Measurements from ENCODE around the gene EEFSEC. TPM values are rescaled to one million over a fixed set of nuclear protein-coding genes. Genes with fewer than 3 reads are reported as not detected.

Gene EEFSEC
- total RNA-seq, 6 donors from 2014 or later = 14.9 to 38.8 (median 17.9) TPM

DNA sequence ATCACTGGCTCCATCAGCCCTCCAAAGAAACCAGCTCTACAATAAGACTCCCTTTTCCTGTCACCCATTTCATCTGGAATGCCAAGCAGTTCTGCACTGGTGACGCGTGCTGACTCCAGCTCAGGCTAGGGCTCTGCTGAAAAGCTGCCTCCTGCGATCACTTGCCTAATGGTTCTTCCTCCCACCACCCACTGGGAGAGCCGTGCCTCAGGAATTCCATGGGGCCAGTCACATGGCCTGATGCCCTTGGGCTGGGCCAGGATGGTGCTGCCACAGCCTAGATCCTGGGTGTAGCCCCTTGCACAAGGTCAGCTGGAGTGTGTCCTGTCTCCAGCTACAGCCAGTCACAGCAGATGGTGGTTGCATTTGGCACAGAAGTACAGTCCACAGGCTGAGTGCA is 214.5 kb downstream of the EEFSEC start:
- H3K4me1 ChIP-seq = peaks cover 7 to 15% (median 13%) of the 10 kb centered on the region in 4 donors
- peak overlapping the region in 1 of 4 donors; percentile 66 for H3K27ac ChIP-seq
- peaks cover 0 to 3% (median 0%) of the 10 kb centered on the region in 4 donors for H3K36me3 ChIP-seq
- TF ChIP-seq POLR2A (IDR thresholded peaks at IDR 0.05) (no peak), EP300 (IDR thresholded peaks at IDR 0.05) (no peak), POLR2AphosphoS5 (IDR thresholded peaks at IDR 0.05) (no peak)
- TF ChIP-seq, protein P1, sequence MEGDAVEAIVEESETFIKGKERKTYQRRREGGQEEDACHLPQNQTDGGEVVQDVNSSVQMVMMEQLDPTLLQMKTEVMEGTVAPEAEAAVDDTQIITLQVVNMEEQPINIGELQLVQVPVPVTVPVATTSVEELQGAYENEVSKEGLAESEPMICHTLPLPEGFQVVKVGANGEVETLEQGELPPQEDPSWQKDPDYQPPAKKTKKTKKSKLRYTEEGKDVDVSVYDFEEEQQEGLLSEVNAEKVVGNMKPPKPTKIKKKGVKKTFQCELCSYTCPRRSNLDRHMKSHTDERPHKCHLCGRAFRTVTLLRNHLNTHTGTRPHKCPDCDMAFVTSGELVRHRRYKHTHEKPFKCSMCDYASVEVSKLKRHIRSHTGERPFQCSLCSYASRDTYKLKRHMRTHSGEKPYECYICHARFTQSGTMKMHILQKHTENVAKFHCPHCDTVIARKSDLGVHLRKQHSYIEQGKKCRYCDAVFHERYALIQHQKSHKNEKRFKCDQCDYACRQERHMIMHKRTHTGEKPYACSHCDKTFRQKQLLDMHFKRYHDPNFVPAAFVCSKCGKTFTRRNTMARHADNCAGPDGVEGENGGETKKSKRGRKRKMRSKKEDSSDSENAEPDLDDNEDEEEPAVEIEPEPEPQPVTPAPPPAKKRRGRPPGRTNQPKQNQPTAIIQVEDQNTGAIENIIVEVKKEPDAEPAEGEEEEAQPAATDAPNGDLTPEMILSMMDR (IDR thresholded peaks at IDR 0.05) = no peak
- no peaks in the 10 kb centered on the region for H3K9me3 ChIP-seq
- H3K27me3 ChIP-seq = no peaks in the 10 kb centered on the region
- 40 to 85% methylated on average over 1 to 4 of the region's 4 CpGs for WGBS, 2 donors
- ATAC-seq (ENCODE audit: low FRiP score in 2 of 2) (no peak), DNase-seq (no peak)
- no peak overlapping the region for H3K4me3 ChIP-seq

DNA sequence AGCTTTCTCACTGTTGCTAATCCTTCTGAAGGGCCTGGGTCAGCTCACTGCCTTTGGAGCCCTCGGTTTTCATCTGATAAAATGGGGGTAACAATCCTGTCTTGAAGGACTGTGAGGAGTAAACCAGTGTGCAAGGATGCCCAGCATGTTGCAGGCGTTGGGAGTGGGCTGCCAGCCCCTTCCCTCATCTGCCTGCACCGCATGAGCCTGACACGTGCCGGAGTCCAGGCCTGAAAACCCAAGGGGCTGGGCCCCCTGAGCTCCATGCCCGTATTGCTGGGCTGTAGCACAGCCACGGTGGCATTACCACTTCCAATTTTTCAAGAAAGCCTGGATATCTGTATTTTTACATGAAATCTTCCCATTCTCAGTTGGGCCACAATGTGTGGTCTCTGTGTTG is 215.3 kb downstream of the EEFSEC start:
- ATAC-seq (ENCODE audit: low FRiP score in 2 of 2) (no peak), DNase-seq (no peak)
- TF ChIP-seq, protein P1 (IDR thresholded peaks at IDR 0.05) = no peak
- TF ChIP-seq POLR2A (IDR thresholded peaks at IDR 0.05) = no peak
- Histone ChIP-seq H3K27me3 (no peaks in the 10 kb centered on the region), H3K36me3 (peaks cover 0 to 3% (median 0%) of the 10 kb centered on the region in 4 donors), H3K4me3 (no peak overlapping the region), H3K27ac (peak overlapping the region in 3 of 4 donors; percentile 3 to 66 (median 5)), H3K9me3 (no peaks in the 10 kb centered on the region), H3K4me1 (peaks cover 7 to 15% (median 13%) of the 10 kb centered on the region in 4 donors)
- WGBS, 2 donors = 86 to 98% methylated on average over 7 of the region's 7 CpGs

DNA sequence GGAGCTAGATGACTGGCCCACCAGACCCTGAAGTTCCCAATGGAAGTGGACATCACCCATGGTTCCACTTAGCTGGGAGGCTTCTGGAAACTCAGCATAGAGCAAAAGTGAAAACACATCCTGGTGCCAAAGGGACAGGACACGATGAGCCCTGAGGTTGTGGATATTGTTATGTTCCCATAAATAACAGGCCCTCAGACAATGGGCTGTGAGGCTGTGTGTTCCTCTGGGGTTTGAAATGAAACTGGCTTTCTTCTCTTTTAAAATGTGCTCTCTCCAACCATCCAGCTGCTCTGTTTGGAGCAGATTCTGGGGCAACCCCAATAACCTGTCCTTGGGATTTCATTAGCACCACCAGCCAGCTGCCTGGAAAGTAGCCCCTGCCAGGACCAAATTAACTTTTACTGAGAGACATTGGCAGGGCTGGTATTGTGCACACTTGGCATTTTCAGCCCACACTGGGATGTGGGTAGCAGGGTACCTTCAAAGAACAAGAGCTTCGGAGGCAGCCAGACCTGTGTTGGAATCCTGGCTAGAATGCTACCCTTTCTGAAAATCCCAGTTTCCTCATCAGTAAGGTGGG is 215.9 kb downstream of the EEFSEC start:
- H3K4me1 ChIP-seq = peaks cover 7 to 15% (median 13%) of the 10 kb centered on the region in 4 donors
- H3K9me3 ChIP-seq = no peaks in the 10 kb centered on the region
- DNase-seq = no peak
- no peak for ATAC-seq (ENCODE audit: low FRiP score in 2 of 2)
- WGBS, 2 donors = 50 to 68% methylated on average over 2 of the region's 2 CpGs
- H3K4me3 ChIP-seq = no peak overlapping the region
- H3K27me3 ChIP-seq = no peaks in the 10 kb centered on the region
- peak overlapping the region in 3 of 4 donors; percentile 5 to 66 (median 27) for H3K27ac ChIP-seq
- peaks cover 0 to 3% (median 0%) of the 10 kb centered on the region in 4 donors for H3K36me3 ChIP-seq
- TF ChIP-seq POLR2AphosphoS5 (IDR thresholded peaks at IDR 0.05) = peak in 1 of 2 donors; percentile 34
- no peak for TF ChIP-seq EP300 (IDR thresholded peaks at IDR 0.05)
- TF ChIP-seq, protein P1 (IDR thresholded peaks at IDR 0.05) = no peak

DNA sequence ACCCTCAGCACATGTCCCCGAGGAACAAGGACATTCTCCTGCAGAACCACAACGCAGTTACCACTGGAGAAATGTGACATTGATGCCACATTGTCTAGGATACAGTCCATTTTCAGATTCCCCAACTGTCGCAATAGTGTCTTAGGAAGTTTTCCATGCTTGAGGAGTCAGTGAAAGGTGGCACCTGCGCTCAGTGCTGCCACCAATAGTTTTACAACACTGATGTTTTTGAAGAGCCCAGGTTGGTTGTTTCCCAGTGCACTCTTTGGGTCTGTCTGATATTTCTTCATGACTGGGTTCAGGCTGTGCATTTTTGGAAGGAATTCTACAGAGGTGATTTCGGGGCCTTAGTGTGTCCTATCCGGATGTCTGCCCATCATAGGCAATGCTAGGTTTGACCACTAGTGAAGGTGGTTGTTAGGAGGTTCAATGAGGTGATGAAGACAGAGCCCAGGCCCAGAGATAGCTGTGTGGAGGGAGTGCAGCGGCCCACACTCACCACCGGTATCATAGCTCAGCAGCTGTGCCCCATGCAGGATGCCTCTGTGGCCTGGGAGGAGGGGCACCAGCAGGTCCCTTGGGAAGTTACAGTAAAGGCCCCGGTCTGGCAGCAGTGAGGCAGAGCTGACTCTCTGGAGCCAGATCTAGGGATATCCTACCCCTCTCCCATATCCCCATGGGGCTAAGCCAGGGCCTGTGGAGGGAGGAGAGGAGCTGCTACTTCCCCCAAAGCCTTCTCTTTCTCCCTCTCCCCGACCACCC is 216.8 kb downstream of the EEFSEC start:
- Histone ChIP-seq H3K4me3 (no peak overlapping the region), H3K27ac (peak overlapping the region in 1 of 4 donors; percentile 27), H3K9me3 (no peaks in the 10 kb centered on the region), H3K4me1 (peaks cover 7 to 15% (median 13%) of the 10 kb centered on the region in 4 donors), H3K27me3 (no peaks in the 10 kb centered on the region), H3K36me3 (peaks cover 0 to 3% (median 0%) of the 10 kb centered on the region in 4 donors)
- TF ChIP-seq, protein P1 (IDR thresholded peaks at IDR 0.05) = no peak
- TF ChIP-seq EP300 (IDR thresholded peaks at IDR 0.05) (no peak), POLR2AphosphoS5 (IDR thresholded peaks at IDR 0.05) (no peak), POLR2A (IDR thresholded peaks at IDR 0.05) (no peak)
- WGBS, 2 donors = 91 to 92% methylated on average over 9 to 10 of the region's 10 CpGs
- ATAC-seq (ENCODE audit: low FRiP score in 2 of 2) = no peak
- no peak for DNase-seq
